GM19468 (cell line): Measurements from ENCODE around the gene SCN10A.

Experiments
- ATAC-seq: cut with Tn5 transposase; IDR thresholded peaks from one replicate; pipeline ENCODE4 v1.9.1; 2021; ENCODE audit warnings: mild to moderate bottlenecking, moderate library complexity, moderate number of reproducible peaks; ENCODE audit not compliant: unreplicated experiment; ENCODE audit errors: extremely low read depth

The SCN10A gene

GRCh38 chr3:38723569-38724391, 92.2 kb downstream of the SCN10A start:
- ATAC-seq: no peak

- no peak for ATAC-seq
Observed at GRCh38 chr3:38722781-38723568, 93.0 kb downstream of the SCN10A start.

GRCh38 chr3:38721207-38721772, 94.7 kb downstream of the SCN10A start:
- no peak for ATAC-seq

- ATAC-seq: no peak
Observed at GRCh38 chr3:38720465-38720864, 95.6 kb downstream of the SCN10A start.

- no peak for ATAC-seq
Observed at GRCh38 chr3:38717355-38718240, 98.4 kb downstream of the SCN10A start.

- ATAC-seq: no peak
Observed at GRCh38 chr3:38713121-38713520, 102.9 kb downstream of the SCN10A start.

- ATAC-seq: no peak
Observed at GRCh38 chr3:38711321-38711720, 104.7 kb downstream of the SCN10A start.

GRCh38 chr3:38707730-38708129, 108.3 kb downstream of the SCN10A start:
- ATAC-seq: no peak

GRCh38 chr3:38706961-38707360, 109.1 kb downstream of the SCN10A start:
- ATAC-seq: no peak

GRCh38 chr3:38702231-38702630, 113.8 kb downstream of the SCN10A start:
- no peak for ATAC-seq

GRCh38 chr3:38698760-38699159, 117.3 kb downstream of the SCN10A start:
- no peak for ATAC-seq

- ATAC-seq: no peak
Observed at GRCh38 chr3:38698061-38698460, 118.0 kb downstream of the SCN10A start.

- ATAC-seq: no peak
Observed at GRCh38 chr3:38696034-38696433, 120.0 kb downstream of the SCN10A start.

GRCh38 chr3:38690185-38690584, 125.8 kb downstream of the SCN10A start:
- no peak for ATAC-seq

- ATAC-seq: no peak
Observed at GRCh38 chr3:38689774-38690173, 126.2 kb downstream of the SCN10A start.

- no peak for ATAC-seq
Observed at GRCh38 chr3:38689346-38689745, 126.7 kb downstream of the SCN10A start.

GRCh38 chr3:38687321-38687720, 128.7 kb downstream of the SCN10A start:
- no peak for ATAC-seq

GRCh38 chr3:38684546-38684945, 131.5 kb downstream of the SCN10A start:
- ATAC-seq: no peak

- no peak for ATAC-seq
Observed at GRCh38 chr3:38669668-38670067, 146.3 kb downstream of the SCN10A start.

GRCh38 chr3:38662544-38662943, 153.5 kb downstream of the SCN10A start:
- ATAC-seq: no peak
